IMR-90 (cell line): ENCODE measurements around the gene FBXO34. TPM values are rescaled to one million over a fixed set of nuclear protein-coding genes. Genes with fewer than 3 reads are reported as not detected.

ENCODE experiments used
- ATAC-seq: fragments of 200-7000 bp; cut with Tn5 transposase; 2 replicates; pipeline ENCODE4 v1.9.1; 2020; ENCODE audit warnings: low read depth, mild to moderate bottlenecking, moderate library complexity
- BruUV-seq: library from RNA; stranded (reverse); fragments of 400-500 nt; replicated peaks from 2 replicates; lab custom pipeline; 2021; lab: Mats Ljungman, UMichigan
- CTCF ChIA-PET: fragments of 300-600 bp; formaldehyde crosslinking; extraction: SDS; loops from one replicate; lab custom pipeline; 2021; ENCODE audit warnings: antibody characterized with exemption; lab: Yijun Ruan, JAX
- POLR2A ChIA-PET: fragments of 300-600 bp; sonication (Branson Sonifier 250); formaldehyde crosslinking; loops from one replicate; lab custom pipeline; 2022; ENCODE audit warnings: antibody characterized with exemption; ENCODE audit not compliant: unreplicated experiment; lab: Charles Lee
- DNase-seq: peaks from one replicate; pipeline ENCODE4 v3.0.0; 2013
- H2AFZ ChIP-seq: replicated peaks from 2 replicates; pipeline ENCODE3; 2013; ENCODE audit warnings: low read length, mild to moderate bottlenecking; ENCODE audit not compliant: poor library complexity
- H2AK5ac ChIP-seq: 2 replicates; pipeline ENCODE4 v1.6.1; 2013; ENCODE audit warnings: low read depth, low read length, inconsistent platforms
- H2AK9ac ChIP-seq: replicated peaks from 2 replicates; pipeline ENCODE3; 2013; ENCODE audit warnings: mild to moderate bottlenecking, low read depth, low read length, moderate library complexity; ENCODE audit not compliant: poor library complexity
- H2BK120ac ChIP-seq: 2 replicates; pipeline ENCODE4 v1.6.1; 2013; ENCODE audit warnings: low read depth, low read length, inconsistent platforms
- H2BK15ac ChIP-seq: 3 replicates; pipeline ENCODE4 v1.6.1; 2013; ENCODE audit warnings: low read depth, low read length, inconsistent platforms
- H2BK20ac ChIP-seq: 2 replicates; pipeline ENCODE4 v1.6.1; 2013; ENCODE audit warnings: low read depth, mild to moderate bottlenecking, inconsistent platforms, low read length, moderate library complexity
- H2BK5ac ChIP-seq: 2 replicates; pipeline ENCODE4 v1.6.1; 2013; ENCODE audit warnings: mild to moderate bottlenecking, low read depth, low read length, inconsistent platforms; ENCODE audit not compliant: poor library complexity, severe bottlenecking
- H3K14ac ChIP-seq: replicated peaks from 2 replicates; pipeline ENCODE4 v1.6.1; 2013; ENCODE audit warnings: low read depth, low read length, inconsistent platforms
- H3K18ac ChIP-seq: 2 replicates; pipeline ENCODE4 v1.6.1; 2013; ENCODE audit warnings: low read depth, low read length, control low read depth
- H3K23ac ChIP-seq: 2 replicates; pipeline ENCODE4 v1.6.1; 2013; ENCODE audit warnings: low read depth, low read length, inconsistent platforms
- H3K27ac ChIP-seq: 2 replicates; pipeline ENCODE4 v1.5.1; 2013; ENCODE audit warnings: mild to moderate bottlenecking, control low read depth, low read length; ENCODE audit not compliant: insufficient read depth
- H3K27me3 ChIP-seq: 2 replicates; pipeline ENCODE4 v1.6.1; 2013; ENCODE audit warnings: low read length; ENCODE audit not compliant: control insufficient read depth, insufficient read depth
- H3K36me3 ChIP-seq: 2 replicates; pipeline ENCODE4 v1.6.1; 2013; ENCODE audit warnings: low read length, mixed read lengths; ENCODE audit not compliant: control insufficient read depth, insufficient read depth
- H3K4ac ChIP-seq: 2 replicates; pipeline ENCODE4 v1.6.1; 2013; ENCODE audit warnings: low read depth, low read length, inconsistent platforms
- H3K4me1 ChIP-seq: 2 replicates; pipeline ENCODE4 v1.6.1; 2013; ENCODE audit warnings: low read length, mixed read lengths; ENCODE audit not compliant: control insufficient read depth, insufficient read depth
- H3K4me2 ChIP-seq: 2 replicates; pipeline ENCODE4 v1.6.1; 2013; ENCODE audit warnings: low read depth, mild to moderate bottlenecking, control low read depth, low read length, moderate library complexity
- H3K4me3 ChIP-seq: 2 replicates; pipeline ENCODE4 v1.5.1; 2013; ENCODE audit warnings: low read depth, mild to moderate bottlenecking, control low read depth, low read length, moderate library complexity; ENCODE audit not compliant: insufficient read depth
- H3K56ac ChIP-seq: 2 replicates; pipeline ENCODE4 v1.6.1; 2013; ENCODE audit warnings: low read length, inconsistent platforms; ENCODE audit not compliant: insufficient read depth; ENCODE audit errors: extremely low read depth
- H3K79me1 ChIP-seq, 2 experiments: 2 replicates each; pipeline ENCODE4 v1.6.1; 2013; ENCODE audit warnings: low read length in 2 of 2, inconsistent platforms in 1 of 2, low read depth in 1 of 2
- H3K9ac ChIP-seq: 2 replicates; pipeline ENCODE4 v1.6.1; 2013; ENCODE audit warnings: low read depth, low read length, control low read depth
- H3K9me1 ChIP-seq: 2 replicates; pipeline ENCODE4 v1.6.1; 2013; ENCODE audit warnings: low read length, inconsistent platforms; ENCODE audit not compliant: insufficient read depth
- H3K9me3 ChIP-seq: 2 replicates; pipeline ENCODE4 v1.6.1; 2013; ENCODE audit warnings: low read length; ENCODE audit not compliant: control insufficient read depth, insufficient read depth
- H4K20me1 ChIP-seq: 2 replicates; pipeline ENCODE4 v1.6.1; 2013; ENCODE audit warnings: low read length, inconsistent platforms; ENCODE audit not compliant: insufficient read depth
- H4K5ac ChIP-seq: 2 replicates; pipeline ENCODE4 v1.6.1; 2013; ENCODE audit warnings: mild to moderate bottlenecking, low read depth, low read length, control low read depth
- H4K8ac ChIP-seq, 2 experiments: 2 replicates each; pipeline ENCODE4 v1.6.1; 2013; ENCODE audit warnings: low read depth in 2 of 2, low read length in 2 of 2, control low read depth in 1 of 2, inconsistent platforms in 1 of 2
- H4K91ac ChIP-seq: 2 replicates; pipeline ENCODE4 v1.6.1; 2013; ENCODE audit warnings: low read depth, low read length, inconsistent platforms; ENCODE audit not compliant: insufficient read depth
- RAD21 ChIP-seq: IDR thresholded peaks from 2 replicates; pipeline ENCODE4 v1.6.1; 2012; ENCODE audit warnings: low read length, improper control_type of control experiment
- WGBS, 2 experiments: methylation state at CpG; one replicate each; pipeline versions ENCODE4 v1.1.5 to v1.1.7; 2013; ENCODE audit warnings: missing lambda C conversion rate in 2 of 2; ENCODE audit not compliant: insufficient read length in 1 of 2; ENCODE audit errors: extremely low coverage in 2 of 2; 5-methylcytosine and 5-hydroxymethylcytosine counted together
- dilution Hi-C: fragments of 300-500 bp; cut with HindIII; formaldehyde crosslinking; loops from one replicate; pipeline ENCODE4 v1.14.3; 2018; ENCODE audit warnings: low sequenced_read_pairs; ENCODE audit not compliant: unreplicated experiment
- in situ Hi-C: fragments of 300-500 bp; cut with MboI; formaldehyde crosslinking; loops from 3 replicates; pipeline ENCODE4 v1.14.3; 2019; ENCODE audit warnings: low sequenced_read_pairs, inconsistent platforms, mixed read lengths
- intact Hi-C: fragments of 100-400 bp; cut with micrococcal nuclease; formaldehyde crosslinking; loops from 2 replicates; pipeline ENCODE4 v1.10.0; 2022
- polyA plus RNA-seq, 3 experiments: library from polyadenylated mRNA; depleted of rRNA; stranded (reverse); fragments of >200 nt; gene quantifications; 2 replicates each; pipeline ENCODE4 v1.2.3, GENCODE V29; 2012; ENCODE audit warnings: low replicate concordance in 1 of 3
- total RNA-seq: library from RNA; depleted of rRNA; stranded (reverse); fragments of >200 nt; gene quantifications from 2 replicates; pipeline ENCODE4 v1.2.3, GENCODE V29; 2012
- TF ChIP-seq, protein P1 (sequence below): fragments of 150-350 bp; IDR thresholded peaks from 2 replicates; pipeline ENCODE4 v1.6.1; 2017; ENCODE audit warnings: mild to moderate bottlenecking, antibody characterized with exemption, low read length, low read depth

FBXO34 gene
- total and polyA plus RNA-seq, 2 of the 4 experiments (the other 2 are of a cell fraction) = 15.4 to 35.1 TPM

GRCh38 chr14:55249423-55249822 is 21.8 kb upstream of the FBXO34 start:
- ChIA-PET CTCF (interaction anchor here (0.5 to 0.6 kb wide), 2 partner anchors 9 to 68 kb away, joined by 3 to 4 read pairs; no protein-coding TSS in a partner anchor), POLR2A (no interaction called here)
- 7% methylated on average over 3 of the region's 4 CpGs; no CpG with 5 or more reads in 1 of the 2 experiments for WGBS, 2 experiments
- Histone ChIP-seq H3K9me3 (no peaks in the 10 kb centered on the region), H3K56ac (no peak overlapping the region), H3K9me1 (no peaks in the 10 kb centered on the region), H2AK5ac (no peak overlapping the region), H4K20me1 (no peaks in the 10 kb centered on the region), H2AK9ac (peak overlapping the region; percentile 45), H2BK15ac (no peak overlapping the region), H4K91ac (no peak overlapping the region), H3K4me2 (no peak overlapping the region), H3K27ac (no peak overlapping the region), H2AFZ (peak overlapping the region; percentile 49), H4K8ac (no peak overlapping the region), H3K23ac (no peak overlapping the region), H3K36me3 (no peaks in the 10 kb centered on the region), H3K79me1 (no peaks in the 10 kb centered on the region), H2BK20ac (no peak overlapping the region), H4K5ac (no peak overlapping the region), H3K4me3 (no peak overlapping the region), H2BK5ac (no peak overlapping the region), H3K4me1 (peaks cover 2% of the 10 kb centered on the region; the same call in 1 of the 2 replicates), H2BK120ac (no peak overlapping the region), H3K14ac (no peak overlapping the region), H3K27me3 (peaks cover 15% of the 10 kb centered on the region), H3K9ac (no peak overlapping the region), H3K4ac (no peak overlapping the region), H3K18ac (no peak overlapping the region)
- ATAC-seq = peak; percentile 91
- in situ Hi-C loops = loop anchor here (25.0 kb wide), 1 partner anchor 1238 kb away; no protein-coding TSS in a partner anchor
- no TSS peak for BruUV-seq
- peak; percentile 72 for DNase-seq
- intact Hi-C loops = no loop called here
- dilution Hi-C loops = no loop called here
- TF ChIP-seq, protein P1, sequence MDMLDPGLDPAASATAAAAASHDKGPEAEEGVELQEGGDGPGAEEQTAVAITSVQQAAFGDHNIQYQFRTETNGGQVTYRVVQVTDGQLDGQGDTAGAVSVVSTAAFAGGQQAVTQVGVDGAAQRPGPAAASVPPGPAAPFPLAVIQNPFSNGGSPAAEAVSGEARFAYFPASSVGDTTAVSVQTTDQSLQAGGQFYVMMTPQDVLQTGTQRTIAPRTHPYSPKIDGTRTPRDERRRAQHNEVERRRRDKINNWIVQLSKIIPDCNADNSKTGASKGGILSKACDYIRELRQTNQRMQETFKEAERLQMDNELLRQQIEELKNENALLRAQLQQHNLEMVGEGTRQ = peak; percentile 46
- no peak for TF ChIP-seq RAD21
